Liver (tissue), 9 donors: ENCODE results near the gene ME1. TPM values are rescaled to one million over a fixed set of nuclear protein-coding genes. Genes with fewer than 3 reads are reported as not detected.

Experiments
- DNase-seq: peaks from one replicate; pipeline ENCODE4 v3.0.0-alpha.2; 2017; ENCODE audit warnings: low spot score
- H3K27ac ChIP-seq, 2 donors: one replicate each; pipeline ENCODE4 v1.7.0; 2013; ENCODE audit warnings: inconsistent platforms in 2 of 2, low read length in 2 of 2, control low read depth in 1 of 2, low read depth in 1 of 2, mild to moderate bottlenecking in 1 of 2
- H3K27me3 ChIP-seq, 4 donors: one replicate each; pipeline versions ENCODE4 v1.6.1 to v1.7.0; 2013; ENCODE audit warnings: low read length in 3 of 4, inconsistent platforms in 1 of 4, mild to moderate bottlenecking in 1 of 4, moderate library complexity in 1 of 4; ENCODE audit not compliant: control insufficient read depth in 4 of 4, insufficient read depth in 4 of 4
- H3K36me3 ChIP-seq, 4 donors: one replicate each; pipeline versions ENCODE4 v1.6.1 to v1.7.0; 2013; ENCODE audit warnings: low read length in 3 of 4, mild to moderate bottlenecking in 3 of 4, low read depth in 1 of 4, moderate library complexity in 1 of 4; ENCODE audit not compliant: control insufficient read depth in 4 of 4, insufficient read depth in 3 of 4
- H3K4me1 ChIP-seq, 4 donors: one replicate each; pipeline versions ENCODE4 v1.6.1 to v1.7.0; 2013; ENCODE audit warnings: low read length in 3 of 4, mild to moderate bottlenecking in 3 of 4, moderate library complexity in 1 of 4; ENCODE audit not compliant: control insufficient read depth in 4 of 4, insufficient read depth in 4 of 4
- H3K4me3 ChIP-seq, 3 donors: one replicate each; pipeline versions ENCODE4 v1.6.1 to v1.7.0; 2013; ENCODE audit warnings: low read length in 3 of 3, control low read depth in 1 of 3, low read depth in 1 of 3, mild to moderate bottlenecking in 1 of 3
- H3K9ac ChIP-seq, 2 donors: one replicate each; pipeline ENCODE4 v1.7.0; 2013; ENCODE audit warnings: low read length in 2 of 2, mild to moderate bottlenecking in 2 of 2, moderate library complexity in 2 of 2, control low read depth in 1 of 2, low read depth in 1 of 2
- H3K9me3 ChIP-seq, 4 donors: one replicate each; pipeline versions ENCODE4 v1.6.1 to v1.7.0; 2013; ENCODE audit warnings: low read length in 3 of 4; ENCODE audit not compliant: control insufficient read depth in 4 of 4
- FOXA1 ChIP-seq: IDR thresholded peaks from 2 replicates; pipeline ENCODE4 v1.6.1; 2016; ENCODE audit warnings: antibody characterized with exemption
- FOXA2 ChIP-seq: IDR thresholded peaks from 2 replicates; pipeline ENCODE4 v1.6.1; 2016; ENCODE audit warnings: antibody characterized with exemption
- GABPA ChIP-seq, 2 donors: IDR thresholded peaks in 1 of 2; conservative IDR thresholded peaks in 1 of 2; 2 replicates each; pipeline ENCODE4 v1.6.1; 2016; ENCODE audit warnings: antibody characterized with exemption in 2 of 2, mild to moderate bottlenecking in 1 of 2, moderate library complexity in 1 of 2
- HNF4A ChIP-seq, 2 donors: conservative IDR thresholded peaks; 2 replicates each; pipeline ENCODE4 v1.6.1; 2016; ENCODE audit warnings: antibody characterized with exemption in 2 of 2, mild to moderate bottlenecking in 2 of 2
- HNF4G ChIP-seq: IDR thresholded peaks from 2 replicates; pipeline ENCODE4 v1.6.1; 2016; ENCODE audit warnings: antibody characterized with exemption
- JUND ChIP-seq, 2 donors: IDR thresholded peaks; 2 replicates each; pipeline ENCODE4 v1.6.1; 2016; ENCODE audit warnings: antibody characterized with exemption in 2 of 2
- MAX ChIP-seq: IDR thresholded peaks from 2 replicates; pipeline ENCODE4 v1.6.1; 2016; ENCODE audit warnings: antibody characterized with exemption
- NR2F2 ChIP-seq: IDR thresholded peaks from 2 replicates; pipeline ENCODE4 v1.6.1; 2016; ENCODE audit warnings: antibody characterized with exemption
- RAD21 ChIP-seq, 2 donors: IDR thresholded peaks; 2 replicates each; pipeline ENCODE4 v1.6.1; 2016; ENCODE audit warnings: antibody characterized with exemption in 2 of 2, mild to moderate bottlenecking in 2 of 2
- REST ChIP-seq: IDR thresholded peaks from 2 replicates; pipeline ENCODE4 v1.6.1; 2016; ENCODE audit warnings: antibody characterized with exemption, mild to moderate bottlenecking
- RXRA ChIP-seq, 2 donors: IDR thresholded peaks; 2 replicates each; pipeline ENCODE4 v1.6.1; 2017 to 2018; ENCODE audit warnings: antibody characterized with exemption in 2 of 2, mild to moderate bottlenecking in 1 of 2
- SP1 ChIP-seq: IDR thresholded peaks from 2 replicates; pipeline ENCODE4 v1.6.1; 2018; ENCODE audit warnings: antibody characterized with exemption, mild to moderate bottlenecking
- TAF1 ChIP-seq: conservative IDR thresholded peaks from 2 replicates; pipeline ENCODE4 v1.6.1; 2016; ENCODE audit warnings: antibody characterized with exemption, mild to moderate bottlenecking
- YY1 ChIP-seq: IDR thresholded peaks from 2 replicates; pipeline ENCODE4 v1.6.1; 2016; ENCODE audit warnings: antibody characterized with exemption, mild to moderate bottlenecking
- ZBTB33 ChIP-seq: IDR thresholded peaks from 2 replicates; pipeline ENCODE4 v1.6.1; 2016; ENCODE audit warnings: antibody characterized with exemption
- WGBS: extraction: QIAGEN DNeasy Blood & Tissue Kit; methylation state at CpG from one replicate; pipeline ENCODE4 v1.1.7; 2013; 5-methylcytosine and 5-hydroxymethylcytosine counted together
- polyA plus RNA-seq, 2 donors: library from polyadenylated mRNA; stranded (reverse) in 1 of 2; unstranded in 1 of 2; fragments of 200-250 nt in 1 of 2; fragments of >200 nt in 1 of 2; fragmentation: Nextera tagmentation in 1 of 2; extraction: Ambion mirVana in 1 of 2; gene quantifications; one replicate each; pipeline versions ENCODE4 v1.2.1 to v1.2.3, GENCODE V29; 2013 to 2015
- total RNA-seq, 2 donors: library from RNA; depleted of rRNA; stranded (reverse); fragments of >200 nt; gene quantifications; one replicate each; pipeline ENCODE4 v1.2.3, GENCODE V29; 2014
- TF ChIP-seq, protein P1 (sequence below): fragments of 150-350 bp; IDR thresholded peaks from 2 replicates; pipeline ENCODE4 v1.5.1; 2017; ENCODE audit warnings: improper control_type of control experiment, low read depth, low read length; ENCODE audit not compliant: missing input control
- TF ChIP-seq, protein P2 (sequence below): IDR thresholded peaks from 2 replicates; pipeline ENCODE4 v1.6.1; 2016; ENCODE audit warnings: antibody characterized with exemption
- donor health status: healthy.
- donor health status: healthy.
- donor health status: healthy.
- donor health status: healthy.
- donor health status: healthy.

Gene ME1
- total and polyA plus RNA-seq, 4 donors, result 4.3 to 7.8 (median 5.5) TPM

DNA sequence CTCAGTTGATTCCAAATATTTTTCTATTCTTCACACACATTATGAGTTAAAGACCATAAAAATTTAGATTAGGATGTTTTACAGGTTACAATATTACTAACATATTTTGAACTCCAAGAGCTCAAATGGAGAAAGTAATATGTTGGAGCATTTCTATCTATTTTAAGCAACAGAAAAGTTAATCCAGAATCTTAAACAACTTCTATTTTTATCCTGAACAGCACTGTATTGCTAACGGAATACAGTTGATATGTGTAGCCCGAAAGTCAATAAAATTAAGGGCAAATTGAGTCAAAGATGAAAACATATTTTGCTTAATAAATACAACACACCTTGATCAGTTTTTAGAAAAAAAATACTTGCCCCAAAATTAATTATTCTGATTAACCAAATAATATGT lies 97.4 kb downstream of the ME1 start:
- Histone ChIP-seq H3K27me3 (no peaks in the 10 kb centered on the region), H3K4me3 (no peak overlapping the region), H3K9ac (no peak overlapping the region), H3K36me3 (no peaks in the 10 kb centered on the region), H3K27ac (no peak overlapping the region), H3K4me1 (no peaks in the 10 kb centered on the region), H3K9me3 (no peaks in the 10 kb centered on the region)
- TF ChIP-seq FOXA1 (no peak), HNF4A (conservative IDR thresholded peaks at IDR 0.05) (no peak), MAX (no peak), JUND (IDR thresholded peaks at IDR 0.05) (no peak), YY1 (no peak), GABPA (IDR thresholded peaks at IDR 0.05 in 1 of 2, conservative IDR thresholded peaks at IDR 0.05 in 1 of 2) (no peak), TAF1 (no peak), RXRA (IDR thresholded peaks at IDR 0.05) (no peak)
- TF ChIP-seq, protein P1, sequence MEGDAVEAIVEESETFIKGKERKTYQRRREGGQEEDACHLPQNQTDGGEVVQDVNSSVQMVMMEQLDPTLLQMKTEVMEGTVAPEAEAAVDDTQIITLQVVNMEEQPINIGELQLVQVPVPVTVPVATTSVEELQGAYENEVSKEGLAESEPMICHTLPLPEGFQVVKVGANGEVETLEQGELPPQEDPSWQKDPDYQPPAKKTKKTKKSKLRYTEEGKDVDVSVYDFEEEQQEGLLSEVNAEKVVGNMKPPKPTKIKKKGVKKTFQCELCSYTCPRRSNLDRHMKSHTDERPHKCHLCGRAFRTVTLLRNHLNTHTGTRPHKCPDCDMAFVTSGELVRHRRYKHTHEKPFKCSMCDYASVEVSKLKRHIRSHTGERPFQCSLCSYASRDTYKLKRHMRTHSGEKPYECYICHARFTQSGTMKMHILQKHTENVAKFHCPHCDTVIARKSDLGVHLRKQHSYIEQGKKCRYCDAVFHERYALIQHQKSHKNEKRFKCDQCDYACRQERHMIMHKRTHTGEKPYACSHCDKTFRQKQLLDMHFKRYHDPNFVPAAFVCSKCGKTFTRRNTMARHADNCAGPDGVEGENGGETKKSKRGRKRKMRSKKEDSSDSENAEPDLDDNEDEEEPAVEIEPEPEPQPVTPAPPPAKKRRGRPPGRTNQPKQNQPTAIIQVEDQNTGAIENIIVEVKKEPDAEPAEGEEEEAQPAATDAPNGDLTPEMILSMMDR, result no peak
- no peak for DNase-seq
- WGBS, result 87% methylated on average over 2 of the region's 2 CpGs

DNA sequence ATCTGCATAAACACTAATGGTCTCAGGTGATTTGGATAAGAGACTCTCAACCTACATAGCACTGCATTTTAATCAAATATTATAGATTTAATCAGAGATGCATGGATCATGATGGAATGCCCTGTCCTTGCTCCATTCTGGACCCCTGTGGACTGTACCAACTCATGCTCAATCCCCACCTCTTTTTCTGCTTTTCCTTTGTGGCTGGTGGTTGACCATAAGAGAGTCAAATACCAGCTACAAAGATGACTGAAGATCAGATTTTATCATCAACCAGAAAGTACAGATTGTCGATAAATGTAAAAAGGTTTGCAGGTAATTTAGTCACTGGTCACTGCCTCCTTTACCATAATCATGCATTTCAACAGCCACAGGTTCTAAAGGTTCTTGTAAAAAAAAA lies 116.2 kb downstream of the ME1 start:
- no peak for DNase-seq
- Histone ChIP-seq H3K9ac (no peak overlapping the region), H3K27ac (no peak overlapping the region), H3K36me3 (no peaks in the 10 kb centered on the region), H3K4me3 (no peak overlapping the region), H3K4me1 (no peaks in the 10 kb centered on the region), H3K9me3 (no peaks in the 10 kb centered on the region), H3K27me3 (no peaks in the 10 kb centered on the region)
- TF ChIP-seq FOXA1, result no peak
- TF ChIP-seq RAD21 (IDR thresholded peaks at IDR 0.05), result no peak
- TF ChIP-seq HNF4G, result no peak
- 93% methylated on average over 1 of the region's 1 CpG for WGBS

- Histone ChIP-seq H3K9ac (no peak overlapping the region), H3K27ac (no peak overlapping the region), H3K27me3 (no peaks in the 10 kb centered on the region), H3K4me3 (no peak overlapping the region), H3K36me3 (no peaks in the 10 kb centered on the region), H3K9me3 (no peaks in the 10 kb centered on the region), H3K4me1 (no peaks in the 10 kb centered on the region)
- DNase-seq, result no peak
- TF ChIP-seq JUND (IDR thresholded peaks at IDR 0.05), result no peak
- TF ChIP-seq, protein P2, sequence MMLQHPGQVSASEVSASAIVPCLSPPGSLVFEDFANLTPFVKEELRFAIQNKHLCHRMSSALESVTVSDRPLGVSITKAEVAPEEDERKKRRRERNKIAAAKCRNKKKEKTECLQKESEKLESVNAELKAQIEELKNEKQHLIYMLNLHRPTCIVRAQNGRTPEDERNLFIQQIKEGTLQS, result no peak
- TF ChIP-seq GABPA (IDR thresholded peaks at IDR 0.05 in 1 of 2, conservative IDR thresholded peaks at IDR 0.05 in 1 of 2), result no peak
- no peak for TF ChIP-seq TAF1
- no peak for TF ChIP-seq YY1
- no peak for TF ChIP-seq HNF4G
- TF ChIP-seq RAD21 (IDR thresholded peaks at IDR 0.05), result no peak
- no peak for TF ChIP-seq ZBTB33
- TF ChIP-seq REST, result no peak
- TF ChIP-seq FOXA2, result no peak
- no peak for TF ChIP-seq HNF4A (conservative IDR thresholded peaks at IDR 0.05)
- TF ChIP-seq FOXA1, result no peak
- no peak for TF ChIP-seq RXRA (IDR thresholded peaks at IDR 0.05)
- no peak for TF ChIP-seq SP1
- no peak for TF ChIP-seq NR2F2
Observed at GRCh38 chr6:83313882-83314281, 117.0 kb downstream of the ME1 start.
